Lower leg skin (tissue), 4 donors: ENCODE measurements around the gene TANC1. TPM values are rescaled to one million over a fixed set of nuclear protein-coding genes. Genes with fewer than 3 reads are reported as not detected.

Experiments used
- DNase-seq, 2 donors: peaks; one replicate each; pipeline ENCODE4 v3.0.0-alpha.2; 2019; ENCODE audit warnings: low spot score in 2 of 2
- H3K4me3 ChIP-seq: fragments of 200-600 bp; sonication (generic); 2 replicates; pipeline ENCODE4 v1.5.1; 2017; ENCODE audit warnings: mild to moderate bottlenecking, low read depth; ENCODE audit not compliant: poor library complexity, severe bottlenecking
- POLR2A ChIP-seq, 2 donors: fragments of 450-650 bp; IDR thresholded peaks; one replicate each; pipeline ENCODE4 v1.6.1; 2016 to 2017; ENCODE audit warnings: antibody characterized with exemption in 2 of 2, mild to moderate bottlenecking in 1 of 2, moderate library complexity in 1 of 2
- WGBS, 2 donors: methylation state at CpG; one replicate each; pipeline ENCODE4 v1.1.5; 2018; 5-methylcytosine and 5-hydroxymethylcytosine counted together
- intact Hi-C: fragments of 100-400 bp; cut with DNase I; formaldehyde crosslinking; loops from one replicate; pipeline ENCODE4 v1.15.0; 2023; ENCODE audit warnings: low total_unique reads
- total RNA-seq, 4 donors: library from RNA; depleted of rRNA; stranded (reverse); fragments of >200 nt; gene quantifications; one replicate each; pipeline ENCODE4 v1.1.0, GENCODE V29; 2016
- TF ChIP-seq, protein P1 (sequence below), 3 donors: fragments of 450-650 bp; IDR thresholded peaks; one replicate each; pipeline ENCODE4 v1.5.1; 2016; ENCODE audit warnings: antibody characterized with exemption in 3 of 3, mild to moderate bottlenecking in 3 of 3, moderate library complexity in 2 of 3

TANC1 gene
- total RNA-seq, 4 donors from 2014 or later: 65.8 to 111 (median 93.6) TPM

DNA sequence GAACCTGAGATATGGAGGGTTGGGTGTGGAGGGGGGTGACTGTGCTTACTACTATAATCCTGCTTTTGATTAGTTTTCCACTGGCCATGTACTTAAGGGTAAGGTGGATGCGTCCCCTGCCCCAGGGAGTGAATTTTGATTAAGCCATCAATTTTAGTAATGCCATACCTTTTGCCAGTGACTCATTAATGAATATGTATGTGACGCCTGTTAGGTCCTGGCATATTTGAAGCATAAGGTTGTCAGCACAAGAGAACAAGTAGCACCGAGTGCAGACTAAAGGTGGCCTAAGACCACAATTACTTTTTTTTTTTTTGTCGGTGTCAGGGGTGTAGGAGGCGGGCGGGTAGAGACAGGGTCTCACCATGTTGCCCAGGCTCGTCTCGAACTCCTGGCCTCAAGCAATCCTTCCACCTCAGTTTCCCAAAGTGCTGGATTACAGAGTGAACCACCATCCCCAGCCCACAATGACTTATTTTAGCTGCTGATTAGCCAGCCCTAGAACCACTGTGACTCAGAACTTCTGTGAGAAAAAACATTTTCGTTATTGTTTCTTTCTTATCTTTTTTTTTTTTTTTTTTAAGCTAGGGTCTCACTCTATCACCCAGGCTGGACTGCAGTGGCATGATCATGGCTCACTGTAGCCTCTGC, 7.0 kb downstream of the TANC1 start:
- 67 to 70% methylated on average over 9 of the region's 9 CpGs for WGBS, 2 donors
- intact Hi-C loops: no loop called here
- no peak overlapping the region for H3K4me3 ChIP-seq
- DNase-seq: no peak
- TF ChIP-seq, protein P1, sequence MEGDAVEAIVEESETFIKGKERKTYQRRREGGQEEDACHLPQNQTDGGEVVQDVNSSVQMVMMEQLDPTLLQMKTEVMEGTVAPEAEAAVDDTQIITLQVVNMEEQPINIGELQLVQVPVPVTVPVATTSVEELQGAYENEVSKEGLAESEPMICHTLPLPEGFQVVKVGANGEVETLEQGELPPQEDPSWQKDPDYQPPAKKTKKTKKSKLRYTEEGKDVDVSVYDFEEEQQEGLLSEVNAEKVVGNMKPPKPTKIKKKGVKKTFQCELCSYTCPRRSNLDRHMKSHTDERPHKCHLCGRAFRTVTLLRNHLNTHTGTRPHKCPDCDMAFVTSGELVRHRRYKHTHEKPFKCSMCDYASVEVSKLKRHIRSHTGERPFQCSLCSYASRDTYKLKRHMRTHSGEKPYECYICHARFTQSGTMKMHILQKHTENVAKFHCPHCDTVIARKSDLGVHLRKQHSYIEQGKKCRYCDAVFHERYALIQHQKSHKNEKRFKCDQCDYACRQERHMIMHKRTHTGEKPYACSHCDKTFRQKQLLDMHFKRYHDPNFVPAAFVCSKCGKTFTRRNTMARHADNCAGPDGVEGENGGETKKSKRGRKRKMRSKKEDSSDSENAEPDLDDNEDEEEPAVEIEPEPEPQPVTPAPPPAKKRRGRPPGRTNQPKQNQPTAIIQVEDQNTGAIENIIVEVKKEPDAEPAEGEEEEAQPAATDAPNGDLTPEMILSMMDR (IDR thresholded peaks at IDR 0.05): no peak
- TF ChIP-seq POLR2A (IDR thresholded peaks at IDR 0.05): no peak

DNA sequence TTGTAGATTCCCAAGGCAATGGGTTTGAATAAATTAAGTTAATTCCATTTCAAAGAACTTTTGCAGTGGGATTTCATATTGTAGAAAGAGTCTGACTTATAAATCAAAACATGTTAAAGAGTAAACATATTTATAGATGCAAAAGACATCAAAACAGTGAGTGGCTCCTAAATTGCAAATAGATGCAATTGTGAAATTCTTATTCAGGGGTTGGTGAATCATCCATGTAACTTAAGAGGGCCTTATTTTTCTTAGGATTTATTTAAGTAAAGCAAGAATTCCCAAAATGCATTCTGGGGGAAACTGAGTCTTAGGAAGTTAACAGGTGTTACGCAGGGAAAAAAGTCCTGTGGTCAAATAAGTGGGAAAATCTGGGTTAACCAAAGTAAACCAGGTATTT, 11.3 kb downstream of the TANC1 start:
- 95 to 98% methylated on average over 1 of the region's 1 CpG for WGBS, 2 donors
- H3K4me3 ChIP-seq: no peak overlapping the region
- intact Hi-C loops: no loop called here

DNA sequence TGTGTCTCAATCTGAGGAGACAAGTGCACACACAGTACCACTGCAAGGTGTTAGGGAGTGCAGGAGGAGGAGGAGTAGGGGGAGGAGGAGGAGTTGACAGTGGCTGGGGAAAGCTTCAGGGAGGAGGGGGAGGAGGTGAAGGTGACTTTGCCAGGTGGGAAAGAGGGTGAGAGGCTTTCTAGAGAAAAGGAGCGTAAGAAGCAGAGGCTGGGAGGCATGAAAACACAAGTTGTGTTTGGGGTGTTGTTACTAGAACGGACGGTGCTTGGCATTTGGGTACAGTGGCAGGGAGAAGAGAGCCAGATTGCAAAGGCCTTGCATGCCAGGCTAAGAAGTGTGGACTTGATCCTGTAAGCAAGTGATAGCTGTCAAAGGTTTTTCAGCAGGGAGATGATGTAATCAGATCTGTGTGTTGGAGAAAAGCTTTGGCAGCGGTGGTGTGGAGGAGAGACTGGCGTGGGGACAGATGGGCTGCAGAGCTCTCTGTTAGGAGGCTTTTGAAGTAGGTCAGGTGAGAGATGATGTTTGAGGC, 16.2 kb downstream of the TANC1 start:
- 27 to 33% methylated on average over 5 of the region's 5 CpGs for WGBS, 2 donors
- DNase-seq: no peak

More for the DNA sequence above, 11.3 kb downstream of the TANC1 start:
- no peak for DNase-seq
- no peak for TF ChIP-seq POLR2A (IDR thresholded peaks at IDR 0.05)
- TF ChIP-seq, protein P1 (IDR thresholded peaks at IDR 0.05): no peak

DNA sequence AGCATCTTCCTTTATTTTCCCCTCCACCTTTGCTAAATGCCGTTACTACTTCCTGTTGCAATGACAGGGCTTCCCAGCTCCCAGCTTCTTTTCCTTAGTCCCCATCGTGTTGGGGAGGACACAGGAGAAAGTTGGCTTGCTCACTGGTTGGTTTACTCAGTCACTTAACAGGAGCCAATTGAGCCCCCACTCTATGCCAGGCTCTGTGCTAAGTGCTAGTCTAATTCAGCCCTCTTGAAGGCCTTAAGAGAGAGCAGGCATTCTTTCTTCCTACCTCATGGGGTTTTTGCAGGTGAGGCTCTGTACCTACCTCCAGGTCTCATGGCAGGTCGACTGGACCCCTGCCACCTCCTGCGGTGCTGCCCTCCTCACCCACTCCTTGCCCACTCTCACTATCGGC, 20.1 kb downstream of the TANC1 start:
- 71% methylated on average over 5 of the region's 5 CpGs for WGBS, 2 donors
- no peak overlapping the region for H3K4me3 ChIP-seq
- no peak for TF ChIP-seq POLR2A (IDR thresholded peaks at IDR 0.05)
- TF ChIP-seq, protein P1 (IDR thresholded peaks at IDR 0.05): no peak
- DNase-seq: no peak
- intact Hi-C loops: no loop called here

More for the DNA sequence above, 16.2 kb downstream of the TANC1 start:
- no peak for TF ChIP-seq POLR2A (IDR thresholded peaks at IDR 0.05)
- TF ChIP-seq, protein P1 (IDR thresholded peaks at IDR 0.05): no peak
- intact Hi-C loops: no loop called here
- no peak overlapping the region for H3K4me3 ChIP-seq

DNA sequence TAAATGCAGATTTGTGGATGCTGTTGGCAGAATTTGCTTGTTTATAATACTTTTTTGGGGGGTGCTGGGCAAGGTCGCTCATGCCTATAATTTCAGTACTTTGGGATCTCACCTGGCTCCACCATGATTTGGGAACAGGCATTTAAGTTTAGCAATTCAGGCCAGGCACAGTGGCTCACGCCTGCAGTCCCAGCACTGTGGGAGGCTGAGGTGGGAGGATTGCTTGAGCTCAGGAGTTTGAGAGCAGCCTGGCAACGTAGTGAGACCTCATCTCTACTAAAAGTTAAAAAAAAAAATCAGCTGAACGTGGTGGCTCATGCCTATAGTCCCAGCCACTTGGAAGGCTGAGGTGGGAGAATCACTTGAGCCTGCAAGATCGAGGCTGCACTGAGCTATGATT, 20.7 kb downstream of the TANC1 start:
- TF ChIP-seq, protein P1 (IDR thresholded peaks at IDR 0.05): no peak
- no peak for TF ChIP-seq POLR2A (IDR thresholded peaks at IDR 0.05)
- DNase-seq: no peak
- intact Hi-C loops: no loop called here
- no peak overlapping the region for H3K4me3 ChIP-seq
- 82 to 90% methylated on average over 5 of the region's 5 CpGs for WGBS, 2 donors
